Kasumi-1 (cell line): ENCODE measurements around the gene FYB2.
A peak's percentile ranks its signal among the peaks of the same experiment; 100 is the strongest.

Experiments
- DNase-seq, 2 experiments: peaks; one replicate each; lab custom pipeline; 2025; lab: John Stamatoyannopoulos, UW

The FYB2 gene

DNA sequence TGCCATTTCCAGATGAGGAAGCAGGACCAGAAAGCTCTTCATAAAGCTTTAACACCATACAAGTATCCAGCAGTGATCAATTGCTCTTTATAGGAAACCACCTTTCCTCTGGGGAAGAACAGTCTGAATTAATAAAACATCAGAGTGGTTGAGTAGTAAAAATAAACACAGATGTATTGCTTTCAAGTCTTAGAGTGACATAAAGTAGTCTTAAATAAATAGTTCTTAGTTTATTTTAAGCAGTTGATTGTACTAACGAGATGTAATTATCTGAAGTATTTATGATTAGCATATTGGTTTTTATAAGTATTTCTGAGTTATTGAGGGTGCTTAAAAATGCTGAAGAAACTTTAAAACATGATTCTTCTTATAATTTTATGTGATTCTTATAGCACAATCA, 107.1 kb downstream of the FYB2 start:
- DNase-seq = no peak

DNA sequence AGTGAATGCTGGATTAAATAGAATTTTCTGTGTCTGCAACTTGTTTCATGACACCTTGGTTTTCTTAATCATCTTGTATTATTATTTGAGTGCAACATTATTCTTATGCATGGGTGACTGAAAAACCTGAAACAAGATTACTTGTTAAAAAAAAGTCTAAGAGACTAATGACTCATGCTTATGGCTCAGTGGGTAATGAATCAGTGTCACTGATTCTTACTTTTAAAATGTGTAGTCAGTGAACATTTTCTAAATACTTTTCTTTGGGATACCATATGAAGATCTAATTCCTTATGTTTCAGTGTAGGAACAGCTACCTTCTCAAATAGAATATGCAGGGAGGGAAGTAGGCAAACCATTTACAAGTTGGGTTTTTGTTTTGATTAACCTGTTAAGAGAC, 108.6 kb downstream of the FYB2 start:
- no peak for DNase-seq

DNA sequence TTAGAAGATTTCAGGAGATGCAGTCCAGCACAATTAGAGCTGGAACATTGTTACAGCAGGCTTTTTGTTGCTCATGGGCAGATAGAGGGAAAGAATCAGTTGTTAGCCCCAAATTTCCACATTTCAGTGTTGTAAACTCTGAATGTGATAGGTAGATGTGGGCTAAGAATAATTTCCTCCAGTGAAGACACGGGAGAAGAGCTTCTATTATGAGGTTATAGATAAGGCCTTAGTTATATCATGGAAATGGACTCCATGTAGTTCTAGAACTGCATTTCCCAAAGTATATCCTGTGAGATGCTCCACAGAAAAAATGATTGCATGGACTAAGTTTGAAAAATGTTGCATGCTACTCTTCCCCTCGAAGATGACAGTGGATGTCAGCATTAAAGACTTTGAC, 109.2 kb downstream of the FYB2 start:
- no peak for DNase-seq

DNA sequence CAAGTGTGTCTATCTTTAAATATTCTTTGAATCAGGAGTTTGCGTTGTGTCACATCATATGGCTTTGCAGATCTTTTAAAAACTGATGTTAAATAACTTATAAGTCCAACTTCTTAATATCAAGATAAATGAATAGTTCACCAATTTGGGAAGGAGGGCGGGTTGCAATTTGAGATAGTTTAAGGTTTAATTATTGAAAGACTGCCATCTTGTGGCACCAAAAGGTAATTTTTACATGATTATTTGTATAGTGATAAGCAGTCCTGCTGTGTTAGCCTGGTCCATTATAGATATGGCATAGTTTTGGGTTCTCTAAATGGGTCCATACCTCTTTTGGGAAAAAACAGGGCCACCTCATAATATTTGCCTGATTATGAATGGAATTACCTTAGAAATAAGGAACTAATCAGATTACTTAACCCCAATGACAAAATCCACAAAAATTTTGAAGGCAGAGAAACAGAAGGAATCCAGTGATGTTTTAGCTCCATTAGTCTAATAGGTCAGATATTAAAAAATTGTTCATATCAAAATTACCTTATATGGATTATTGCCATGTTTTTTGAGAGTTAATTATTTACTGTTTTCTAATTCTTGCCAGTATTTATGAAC, 109.8 kb downstream of the FYB2 start:
- DNase-seq = peak; percentile 18 to 74

DNA sequence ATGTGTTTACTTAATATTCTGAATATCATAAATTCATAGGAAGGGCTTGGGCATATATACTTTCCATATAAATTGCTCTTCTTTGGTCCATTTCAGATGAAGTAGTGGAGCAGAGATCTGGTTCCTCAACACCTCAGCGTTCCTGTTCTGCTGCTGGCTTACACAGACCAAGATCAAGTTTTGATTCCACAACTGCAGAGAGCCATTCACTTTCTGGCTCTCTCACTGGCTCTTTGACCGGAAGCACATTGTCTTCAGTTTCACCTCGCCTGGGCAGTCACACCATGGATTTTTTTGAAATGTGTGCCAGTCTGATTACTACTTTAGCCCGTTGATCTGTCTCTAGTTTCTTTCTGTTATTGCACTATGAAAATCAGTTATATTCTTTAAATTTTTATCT, 111.8 kb downstream of the FYB2 start:
- no peak for DNase-seq

DNA sequence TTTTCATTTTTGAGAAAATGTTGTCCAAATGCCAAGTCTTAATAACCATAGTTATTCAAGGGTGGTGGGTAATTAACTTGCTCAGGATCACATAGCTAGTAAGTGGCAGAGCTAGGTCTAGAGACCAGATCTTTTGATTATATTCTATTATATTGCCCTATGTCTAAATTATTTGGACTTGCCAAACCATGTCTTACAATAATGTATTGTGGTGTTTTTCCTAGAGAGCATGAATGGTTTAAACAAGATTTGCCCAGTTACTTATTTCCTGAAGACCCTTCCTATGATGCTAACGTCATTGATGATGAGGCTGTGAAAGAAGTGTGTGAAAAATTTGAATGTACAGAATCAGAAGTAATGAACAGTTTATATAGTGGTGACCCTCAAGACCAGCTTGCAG, 115.5 kb downstream of the FYB2 start:
- DNase-seq = no peak

DNA sequence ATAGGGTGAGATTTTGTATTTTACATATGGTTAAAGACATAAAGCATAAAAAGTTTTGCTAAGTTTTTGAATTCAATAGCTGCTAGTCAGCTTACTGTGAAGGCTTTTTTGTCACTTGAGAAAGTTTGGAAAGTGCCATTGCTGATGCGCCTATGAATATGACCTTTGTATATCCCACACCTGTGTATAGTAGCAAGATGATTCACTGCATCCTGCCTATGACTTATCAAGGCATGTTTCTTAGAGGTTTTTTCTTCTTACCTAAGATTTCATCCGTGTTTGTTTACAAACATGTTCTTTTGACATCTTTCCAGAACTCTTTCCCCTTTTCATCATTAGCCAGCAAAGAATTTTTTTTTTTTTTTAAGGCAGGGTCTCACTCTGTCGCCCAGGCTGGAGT, 122.5 kb downstream of the FYB2 start:
- no peak for DNase-seq

DNA sequence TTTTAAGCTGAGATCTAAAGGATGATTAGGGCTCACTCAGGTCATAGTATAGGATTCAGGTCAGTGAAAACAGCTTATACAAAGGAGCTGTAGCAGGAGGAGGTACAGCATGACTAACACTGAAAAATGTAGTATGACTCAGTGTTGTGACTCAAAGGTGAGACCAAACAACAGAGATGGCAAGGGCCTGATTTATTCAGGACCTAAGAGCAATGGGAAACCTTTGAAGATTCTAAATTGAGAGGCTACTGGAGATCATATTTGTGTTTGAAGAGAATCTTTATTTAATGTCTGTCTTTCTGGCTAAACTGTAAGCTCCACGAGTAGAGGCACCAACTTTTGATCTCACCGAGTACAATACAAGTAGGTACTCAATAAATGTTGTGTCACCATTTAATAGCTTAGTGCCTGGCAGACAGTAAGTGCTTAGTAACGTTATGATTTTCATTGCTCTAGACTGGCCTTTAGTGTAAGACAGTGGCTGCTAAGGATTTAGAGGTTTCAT, 130.6 kb downstream of the FYB2 start:
- no peak for DNase-seq

DNA sequence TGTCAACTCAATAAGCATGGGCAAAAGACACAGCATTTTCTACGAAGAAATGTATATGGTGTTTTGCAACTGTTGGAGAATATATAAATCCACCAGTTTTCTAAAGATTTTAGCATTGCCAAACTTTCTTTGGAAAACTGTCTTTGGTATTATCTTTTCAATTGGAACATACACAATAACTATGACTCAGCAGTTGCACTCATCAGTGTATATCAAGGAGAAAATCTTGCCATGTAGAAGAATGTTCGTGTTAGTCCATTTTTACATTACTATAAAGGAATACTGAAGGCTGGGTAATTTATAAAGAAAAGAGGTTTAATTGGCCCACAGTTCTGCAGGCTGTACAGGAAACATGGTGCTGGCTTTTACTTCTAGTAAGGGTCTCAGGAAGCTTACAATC, 133.0 kb downstream of the FYB2 start:
- DNase-seq = no peak

DNA sequence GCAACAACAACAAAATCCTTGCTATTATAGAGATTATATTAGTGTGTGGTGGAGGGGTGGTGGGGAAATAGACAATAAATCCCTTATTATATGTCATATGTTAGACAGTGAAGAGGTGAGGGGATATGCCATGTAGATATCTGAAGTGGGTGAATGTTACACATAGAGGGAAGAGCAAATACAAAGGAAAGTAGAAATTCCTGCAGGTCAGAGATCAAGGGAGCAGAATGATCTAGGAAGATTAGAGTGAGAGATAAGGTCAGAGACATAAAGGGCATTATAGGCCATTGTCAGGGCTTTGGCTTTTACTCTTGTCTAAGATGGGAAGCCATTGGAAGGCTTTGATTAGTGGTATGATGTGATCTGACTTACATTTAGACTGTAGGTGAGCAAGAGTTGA, 135.6 kb downstream of the FYB2 start:
- no peak for DNase-seq

DNA sequence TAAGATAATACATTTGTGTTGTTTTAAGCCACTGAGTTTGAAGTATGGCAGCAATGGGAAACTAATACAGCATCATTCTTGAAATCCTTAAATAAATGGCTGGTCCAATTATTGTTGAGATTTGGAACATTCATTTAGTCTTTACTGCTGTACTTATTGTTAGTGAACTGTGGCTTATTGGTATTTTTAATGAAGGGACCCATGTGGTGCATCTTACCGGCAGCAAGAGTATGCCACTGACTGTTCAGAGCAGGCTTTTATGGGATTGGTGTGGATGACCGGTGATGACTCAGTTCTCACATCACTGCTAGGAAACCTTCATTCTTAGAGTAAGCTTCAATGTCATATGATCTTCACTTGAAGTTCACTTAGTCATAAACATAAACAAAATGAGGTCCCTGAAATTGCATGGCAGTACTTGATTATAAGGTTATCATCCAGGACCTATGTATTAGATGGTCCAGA, 142.6 kb downstream of the FYB2 start:
- DNase-seq = no peak

DNA sequence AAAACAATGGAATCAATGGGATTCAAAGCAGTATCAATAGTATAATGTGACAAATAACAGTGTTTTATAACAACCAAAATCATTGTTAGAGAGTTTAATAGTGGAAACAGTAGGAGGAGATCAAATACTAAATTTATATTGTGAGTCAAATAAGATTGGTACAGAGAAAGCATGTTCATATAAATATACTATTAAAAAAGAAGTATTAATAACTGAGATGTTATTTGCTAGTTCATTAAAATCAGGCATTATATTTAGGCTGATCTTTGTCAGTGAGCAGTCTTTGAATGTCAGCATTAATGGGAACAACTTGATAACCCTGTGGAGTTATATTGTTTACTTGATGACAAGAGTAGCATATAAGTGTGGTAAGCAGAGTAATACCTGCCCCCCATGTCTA, 143.4 kb downstream of the FYB2 start:
- DNase-seq = no peak

DNA sequence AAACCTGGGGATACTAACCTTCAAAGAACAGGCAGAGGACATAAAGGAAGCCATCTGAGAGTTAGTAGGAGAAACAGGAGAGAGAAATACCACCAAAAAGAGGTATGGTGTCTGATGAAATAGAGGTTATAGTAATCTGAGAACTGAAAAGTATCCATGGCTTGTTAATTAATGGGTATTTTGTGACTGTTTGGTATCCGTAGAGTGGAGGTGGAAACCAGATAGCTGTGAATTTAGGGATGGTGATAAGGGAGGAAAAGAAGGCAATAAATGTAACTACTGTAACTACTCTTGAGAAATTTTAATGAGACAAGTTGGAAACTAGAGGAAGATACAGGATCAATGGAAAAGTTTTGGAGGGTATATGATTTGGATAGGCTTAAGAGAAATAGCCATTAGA, 146.6 kb downstream of the FYB2 start:
- DNase-seq = no peak

DNA sequence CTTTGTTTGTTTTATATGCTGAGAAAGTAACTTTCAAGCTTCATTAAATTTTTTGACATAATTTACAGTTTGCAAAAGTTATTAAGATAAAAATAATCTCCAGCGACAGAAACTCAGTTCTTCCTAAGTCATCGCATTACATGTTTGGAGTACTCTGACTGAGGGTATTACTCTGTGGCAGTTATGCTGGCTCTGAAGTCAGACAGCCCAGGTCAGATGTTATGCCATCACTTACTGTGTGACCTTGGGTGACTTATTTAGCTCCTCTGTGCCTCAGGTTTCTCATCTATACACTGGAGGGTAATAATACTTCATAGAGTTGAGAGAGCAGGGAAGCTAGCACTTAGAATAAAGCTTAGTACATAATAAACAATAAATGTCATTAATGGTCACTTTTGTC, 147.7 kb downstream of the FYB2 start:
- no peak for DNase-seq

DNA sequence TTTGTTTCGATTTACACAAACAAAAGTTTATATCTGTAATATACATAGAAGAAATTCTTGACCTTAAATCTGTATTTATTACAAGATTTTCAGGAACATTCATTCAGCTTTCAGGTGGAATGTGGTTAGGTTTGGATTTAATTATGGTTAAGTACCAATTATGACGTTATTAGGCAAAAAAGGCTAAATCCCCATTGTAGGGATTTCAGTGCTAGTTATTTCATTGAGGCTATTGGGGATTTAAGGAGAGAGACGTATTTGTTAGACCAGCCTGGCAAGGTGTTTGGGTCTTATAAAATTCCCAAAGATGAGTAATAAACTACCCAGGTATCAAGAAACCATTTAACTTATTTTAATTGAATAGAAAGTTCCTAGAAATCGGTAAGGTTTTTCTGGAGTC, 148.1 kb downstream of the FYB2 start:
- no peak for DNase-seq

DNA sequence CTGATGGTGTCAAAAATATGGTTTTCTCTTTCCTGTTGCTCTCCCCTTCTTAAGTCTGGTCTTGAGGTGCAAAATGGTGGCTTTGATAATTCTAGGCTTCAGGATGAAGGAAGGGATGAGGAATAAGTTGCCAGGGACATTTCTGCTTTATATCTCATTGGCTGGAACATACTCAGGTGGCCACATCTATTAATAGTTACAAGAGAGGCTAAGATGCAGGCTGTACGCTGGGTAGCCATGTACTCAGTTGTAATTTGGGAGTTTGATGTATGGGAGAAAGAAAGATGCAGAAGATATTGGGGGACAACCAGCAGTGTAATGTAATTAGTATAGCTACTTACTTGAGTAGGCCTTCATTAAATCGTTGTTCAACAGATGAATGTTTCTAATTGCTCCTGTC, 148.9 kb downstream of the FYB2 start:
- no peak for DNase-seq
